Tibial nerve (tissue), 4 donors: ENCODE results near the gene VSIR. TPM values are rescaled to one million over a fixed set of nuclear protein-coding genes. Genes with fewer than 3 reads are reported as not detected.

Experiments
- DNase-seq, 2 donors: peaks; one replicate each; pipeline ENCODE4 v3.0.0-alpha.2; 2019; ENCODE audit warnings: low spot score in 2 of 2
- H3K27ac ChIP-seq, 4 donors: fragments of 200-600 bp; sonication (generic) in 3 of 4; one replicate each; pipeline ENCODE4 v1.5.1; 2017 to 2019; ENCODE audit warnings: mild to moderate bottlenecking in 1 of 4
- H3K27me3 ChIP-seq, 2 donors: fragments of 200-600 bp; sonication (generic) in 1 of 2; one replicate each; pipeline versions ENCODE4 v1.5.1 to v1.6.0; 2017 to 2019
- H3K36me3 ChIP-seq, 3 donors: fragments of 200-600 bp; sonication (generic); one replicate each; pipeline ENCODE4 v1.5.1; 2018 to 2019
- H3K4me1 ChIP-seq, 4 donors: fragments of 200-600 bp; sonication (generic) in 3 of 4; one replicate each; pipeline ENCODE4 v1.5.1; 2017 to 2019
- H3K4me3 ChIP-seq, 4 donors: fragments of 200-600 bp; sonication (generic) in 3 of 4; one replicate each; pipeline ENCODE4 v1.5.1; 2017 to 2019; ENCODE audit warnings: mild to moderate bottlenecking in 1 of 4, moderate library complexity in 1 of 4
- H3K9me3 ChIP-seq, 4 donors: fragments of 200-600 bp; sonication (generic) in 3 of 4; one replicate each; pipeline ENCODE4 v1.5.1; 2017 to 2019
- EP300 ChIP-seq, 2 donors: sonication (generic); formaldehyde crosslinking; IDR thresholded peaks; one replicate each; pipeline ENCODE4 v1.6.1; 2017; ENCODE audit warnings: antibody characterized with exemption in 2 of 2, mild to moderate bottlenecking in 1 of 2
- POLR2A ChIP-seq, 2 donors: fragments of 450-650 bp; IDR thresholded peaks; one replicate each; pipeline ENCODE4 v1.6.1; 2017; ENCODE audit warnings: antibody characterized with exemption in 2 of 2, mild to moderate bottlenecking in 2 of 2, moderate library complexity in 2 of 2
- WGBS, 2 donors: methylation state at CpG; one replicate each; pipeline ENCODE4 v1.1.5; 2018; 5-methylcytosine and 5-hydroxymethylcytosine counted together
- total RNA-seq, 4 donors: library from RNA; depleted of rRNA; stranded (reverse); fragments of >200 nt; gene quantifications; one replicate each; pipeline ENCODE4 v1.1.0, GENCODE V29; 2016
- TF ChIP-seq, protein P1 (sequence below), 5 experiments: fragments of 200-600 bp in 3 of 5; fragments of 450-650 bp in 2 of 5; sonication (generic) in 3 of 5; IDR thresholded peaks; one replicate each; pipeline ENCODE4 v1.5.1; 2016 to 2019; ENCODE audit warnings: antibody characterized with exemption in 5 of 5, mild to moderate bottlenecking in 3 of 5, moderate library complexity in 2 of 5

The VSIR gene
- total RNA-seq, 4 donors from 2014 or later: 133 to 227 (median 151) TPM

DNA sequence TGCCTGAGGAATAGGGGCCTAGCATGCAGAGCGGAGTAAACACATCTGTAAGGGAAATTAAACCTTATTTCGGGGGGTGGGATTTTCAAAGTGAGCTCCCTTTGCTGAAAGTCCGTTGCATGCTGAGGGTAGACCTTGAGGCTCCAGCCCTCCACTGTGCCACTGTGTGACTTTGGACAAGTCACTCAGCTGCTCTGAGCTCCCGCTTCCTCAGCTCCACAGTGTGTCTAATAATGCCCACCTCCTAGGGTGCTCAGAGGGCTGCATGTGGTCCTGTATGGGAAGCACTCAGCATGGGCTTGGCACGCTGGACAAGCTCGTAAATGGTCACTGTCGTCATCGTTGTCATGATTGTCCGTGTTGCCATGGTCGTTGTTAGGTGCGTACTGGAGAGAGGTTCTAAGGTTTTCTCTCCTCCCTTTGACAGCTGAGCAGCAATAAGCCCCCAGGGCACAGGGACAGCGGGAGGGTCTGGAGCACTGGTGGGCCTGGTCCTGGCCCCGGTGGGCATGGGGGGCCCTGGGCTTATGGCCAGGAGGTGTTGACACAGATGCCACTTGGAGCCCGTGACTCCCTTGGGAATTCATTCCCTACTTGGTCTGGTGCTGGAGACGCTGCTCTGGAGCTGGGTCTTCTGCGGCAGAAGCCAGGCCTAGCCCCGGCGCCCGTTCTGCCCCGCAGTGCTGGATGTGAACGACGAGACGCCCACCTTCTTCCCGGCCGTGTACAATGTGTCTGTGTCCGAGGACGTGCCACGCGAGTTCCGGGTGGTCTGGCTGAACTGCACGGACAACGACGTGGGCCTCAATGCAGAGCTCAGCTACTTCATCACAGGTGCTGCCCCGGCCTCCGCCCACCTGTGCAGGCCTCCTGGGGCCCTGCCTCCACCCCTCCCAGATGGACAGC is 66.9 kb downstream of the VSIR start:
- H3K4me3 ChIP-seq: no peak overlapping the region
- no peak for TF ChIP-seq POLR2A (IDR thresholded peaks at IDR 0.05)
- TF ChIP-seq EP300 (IDR thresholded peaks at IDR 0.05): no peak
- TF ChIP-seq, protein P1, sequence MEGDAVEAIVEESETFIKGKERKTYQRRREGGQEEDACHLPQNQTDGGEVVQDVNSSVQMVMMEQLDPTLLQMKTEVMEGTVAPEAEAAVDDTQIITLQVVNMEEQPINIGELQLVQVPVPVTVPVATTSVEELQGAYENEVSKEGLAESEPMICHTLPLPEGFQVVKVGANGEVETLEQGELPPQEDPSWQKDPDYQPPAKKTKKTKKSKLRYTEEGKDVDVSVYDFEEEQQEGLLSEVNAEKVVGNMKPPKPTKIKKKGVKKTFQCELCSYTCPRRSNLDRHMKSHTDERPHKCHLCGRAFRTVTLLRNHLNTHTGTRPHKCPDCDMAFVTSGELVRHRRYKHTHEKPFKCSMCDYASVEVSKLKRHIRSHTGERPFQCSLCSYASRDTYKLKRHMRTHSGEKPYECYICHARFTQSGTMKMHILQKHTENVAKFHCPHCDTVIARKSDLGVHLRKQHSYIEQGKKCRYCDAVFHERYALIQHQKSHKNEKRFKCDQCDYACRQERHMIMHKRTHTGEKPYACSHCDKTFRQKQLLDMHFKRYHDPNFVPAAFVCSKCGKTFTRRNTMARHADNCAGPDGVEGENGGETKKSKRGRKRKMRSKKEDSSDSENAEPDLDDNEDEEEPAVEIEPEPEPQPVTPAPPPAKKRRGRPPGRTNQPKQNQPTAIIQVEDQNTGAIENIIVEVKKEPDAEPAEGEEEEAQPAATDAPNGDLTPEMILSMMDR (IDR thresholded peaks at IDR 0.05): no peak
- DNase-seq: no peak
- WGBS, 2 donors: 85 to 86% methylated on average over 15 to 32 of the region's 35 CpGs
- H3K36me3 ChIP-seq: no peaks in the 10 kb centered on the region
- H3K4me1 ChIP-seq: peaks cover 0 to 29% (median 0%) of the 10 kb centered on the region in 4 donors
- no peak overlapping the region for H3K27ac ChIP-seq
- no peaks in the 10 kb centered on the region for H3K9me3 ChIP-seq
- H3K27me3 ChIP-seq: no peaks in the 10 kb centered on the region

- H3K4me3 ChIP-seq: no peak overlapping the region
- no peaks in the 10 kb centered on the region for H3K27me3 ChIP-seq
- H3K27ac ChIP-seq: no peak overlapping the region
- TF ChIP-seq EP300 (IDR thresholded peaks at IDR 0.05) (no peak), POLR2A (IDR thresholded peaks at IDR 0.05) (no peak)
- TF ChIP-seq, protein P1 (IDR thresholded peaks at IDR 0.05): no peak
- no peaks in the 10 kb centered on the region for H3K36me3 ChIP-seq
- DNase-seq: no peak
- WGBS, 2 donors: 76 to 88% methylated on average over 2 of the region's 2 CpGs
- no peaks in the 10 kb centered on the region for H3K9me3 ChIP-seq
- H3K4me1 ChIP-seq: peaks cover 0 to 21% (median 0%) of the 10 kb centered on the region in 4 donors
Measured at GRCh38 chr10:71705582-71705981, 67.7 kb downstream of the VSIR start.

- WGBS, 2 donors: 94 to 100% methylated on average over 4 to 14 of the region's 18 CpGs
- no peak for TF ChIP-seq POLR2A (IDR thresholded peaks at IDR 0.05)
- TF ChIP-seq, protein P1 (IDR thresholded peaks at IDR 0.05): no peak
- no peak for TF ChIP-seq EP300 (IDR thresholded peaks at IDR 0.05)
- H3K4me3 ChIP-seq: no peak overlapping the region
- no peaks in the 10 kb centered on the region for H3K9me3 ChIP-seq
- no peaks in the 10 kb centered on the region for H3K27me3 ChIP-seq
- no peak for DNase-seq
- no peaks in the 10 kb centered on the region for H3K36me3 ChIP-seq
- peaks cover 0 to 21% (median 0%) of the 10 kb centered on the region in 4 donors for H3K4me1 ChIP-seq
- no peak overlapping the region for H3K27ac ChIP-seq
Measured at GRCh38 chr10:71704816-71705215, 68.5 kb downstream of the VSIR start.

DNA sequence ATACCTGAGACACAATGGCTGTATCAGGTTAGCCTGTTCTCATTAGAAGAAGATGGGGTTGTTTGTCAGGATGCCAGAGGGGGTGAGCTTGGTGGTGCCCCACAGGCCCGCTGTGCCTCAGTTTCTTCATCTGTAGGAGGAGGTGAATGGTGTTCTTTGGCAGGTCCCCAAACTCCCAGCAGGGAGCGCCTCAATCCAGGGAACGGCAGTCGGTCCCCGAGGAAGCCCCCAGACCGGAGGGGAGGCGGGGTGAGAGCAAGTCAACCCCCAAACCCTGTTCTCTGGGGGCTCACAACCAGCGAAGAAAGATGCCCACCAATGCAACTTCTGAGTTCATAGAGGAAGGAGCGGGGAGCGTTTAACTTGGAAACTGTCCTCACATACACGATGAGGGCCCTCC is 69.7 kb downstream of the VSIR start:
- no peak for TF ChIP-seq EP300 (IDR thresholded peaks at IDR 0.05)
- no peak for TF ChIP-seq POLR2A (IDR thresholded peaks at IDR 0.05)
- TF ChIP-seq, protein P1 (IDR thresholded peaks at IDR 0.05): no peak
- no peak overlapping the region for H3K27ac ChIP-seq
- WGBS, 2 donors: 72 to 73% methylated on average over 11 of the region's 11 CpGs
- no peak for DNase-seq
- H3K4me1 ChIP-seq: peaks cover 0 to 15% (median 0%) of the 10 kb centered on the region in 4 donors
- H3K4me3 ChIP-seq: no peak overlapping the region
- no peaks in the 10 kb centered on the region for H3K27me3 ChIP-seq
- no peaks in the 10 kb centered on the region for H3K36me3 ChIP-seq
- H3K9me3 ChIP-seq: no peaks in the 10 kb centered on the region

DNA sequence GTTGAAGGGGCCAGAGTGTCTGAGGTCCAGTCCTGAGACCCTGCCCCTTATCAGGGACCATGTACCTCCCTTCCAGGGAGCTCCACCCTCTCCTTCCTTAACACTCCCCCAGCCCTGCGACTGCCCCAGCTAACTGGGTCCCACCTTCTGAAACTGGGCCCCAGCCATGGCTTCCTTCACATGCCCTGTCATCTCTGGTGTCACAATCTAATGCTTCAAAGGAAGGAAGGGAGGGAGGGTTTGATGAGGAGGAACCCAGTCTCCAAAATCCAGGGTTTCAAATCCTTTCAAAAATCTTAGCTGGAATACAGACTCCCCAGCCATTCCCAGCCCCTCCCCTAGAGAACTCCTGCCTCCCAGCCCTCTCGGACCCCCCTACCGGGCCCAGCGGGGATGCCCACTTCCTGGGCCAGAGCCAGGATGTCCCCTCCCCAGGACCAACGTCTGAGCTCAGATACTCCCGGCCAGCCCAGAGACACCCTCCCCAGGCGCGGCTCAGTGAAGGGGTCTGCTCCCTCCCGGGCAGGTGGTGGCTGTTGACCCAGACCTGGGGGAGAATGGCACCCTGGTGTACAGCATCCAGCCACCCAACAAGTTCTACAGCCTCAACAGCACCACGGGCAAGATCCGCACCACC is 71.7 kb downstream of the VSIR start:
- peaks cover 0 to 9% (median 1%) of the 10 kb centered on the region in 4 donors for H3K4me1 ChIP-seq
- no peak for DNase-seq
- H3K36me3 ChIP-seq: no peaks in the 10 kb centered on the region
- no peaks in the 10 kb centered on the region for H3K9me3 ChIP-seq
- 64 to 67% methylated on average over 5 to 9 of the region's 11 CpGs for WGBS, 2 donors
- H3K4me3 ChIP-seq: no peak overlapping the region
- TF ChIP-seq POLR2A (IDR thresholded peaks at IDR 0.05) (no peak), EP300 (IDR thresholded peaks at IDR 0.05) (no peak)
- TF ChIP-seq, protein P1 (IDR thresholded peaks at IDR 0.05): no peak
- no peaks in the 10 kb centered on the region for H3K27me3 ChIP-seq
- H3K27ac ChIP-seq: no peak overlapping the region
